Smooth muscle cell of the umbilical artery (primary cell): ENCODE results near the gene NR2C2. TPM values are rescaled to one million over a fixed set of nuclear protein-coding genes. Genes with fewer than 3 reads are reported as not detected.

Source experiments
- total RNA-seq: library from RNA; depleted of rRNA; stranded (reverse); fragments of >200 nt; gene quantifications from 2 replicates; pipeline ENCODE4 v1.2.3, GENCODE V29; 2014

NR2C2 gene
- 22.9 and 30.6 TPM in 2 replicates for total RNA-seq

DNA sequence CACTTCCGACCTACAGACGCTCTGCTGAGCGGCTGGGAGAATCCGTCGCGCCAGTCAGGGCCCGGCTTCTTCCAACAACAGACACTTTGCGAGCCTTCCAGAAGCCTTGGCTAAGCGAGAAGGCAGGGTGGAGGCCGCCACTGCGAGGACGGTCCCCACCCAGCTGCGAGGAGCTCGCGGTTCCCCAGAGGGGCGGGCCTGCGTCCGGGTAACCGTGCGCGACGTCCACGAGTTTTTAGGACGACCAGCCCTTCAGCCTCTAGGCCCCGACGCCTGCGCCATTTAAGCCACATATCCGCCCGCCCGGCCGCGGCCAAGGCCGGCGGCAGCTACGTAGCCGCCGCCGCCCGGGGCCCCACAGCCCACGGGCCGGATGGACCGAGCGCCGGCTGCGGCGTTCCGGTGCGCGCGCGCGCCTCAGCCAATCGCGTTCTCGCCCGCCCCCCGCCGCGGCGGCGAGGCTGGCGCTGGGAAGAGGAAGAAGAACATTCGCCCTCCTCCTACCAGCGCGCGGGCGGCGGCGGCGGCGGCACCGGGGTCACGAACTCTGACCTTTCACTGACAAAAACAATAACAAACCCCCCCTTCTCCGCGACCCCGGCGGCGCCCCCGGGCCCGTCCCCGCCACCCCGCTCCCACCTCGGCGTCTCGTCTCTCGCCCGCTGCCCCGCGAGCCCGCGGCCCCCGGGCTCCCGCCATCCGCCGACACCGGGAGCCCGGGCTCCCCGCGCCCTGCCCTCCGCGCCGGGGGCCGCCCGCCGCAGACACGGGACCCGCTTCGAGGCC lies at the start of gene NR2C2:
NR2C2 (plus strand) TSS at position 484 of the 786 bp plus-strand sequence. CDS start 56,332 bp downstream, outside the sequence.

DNA sequence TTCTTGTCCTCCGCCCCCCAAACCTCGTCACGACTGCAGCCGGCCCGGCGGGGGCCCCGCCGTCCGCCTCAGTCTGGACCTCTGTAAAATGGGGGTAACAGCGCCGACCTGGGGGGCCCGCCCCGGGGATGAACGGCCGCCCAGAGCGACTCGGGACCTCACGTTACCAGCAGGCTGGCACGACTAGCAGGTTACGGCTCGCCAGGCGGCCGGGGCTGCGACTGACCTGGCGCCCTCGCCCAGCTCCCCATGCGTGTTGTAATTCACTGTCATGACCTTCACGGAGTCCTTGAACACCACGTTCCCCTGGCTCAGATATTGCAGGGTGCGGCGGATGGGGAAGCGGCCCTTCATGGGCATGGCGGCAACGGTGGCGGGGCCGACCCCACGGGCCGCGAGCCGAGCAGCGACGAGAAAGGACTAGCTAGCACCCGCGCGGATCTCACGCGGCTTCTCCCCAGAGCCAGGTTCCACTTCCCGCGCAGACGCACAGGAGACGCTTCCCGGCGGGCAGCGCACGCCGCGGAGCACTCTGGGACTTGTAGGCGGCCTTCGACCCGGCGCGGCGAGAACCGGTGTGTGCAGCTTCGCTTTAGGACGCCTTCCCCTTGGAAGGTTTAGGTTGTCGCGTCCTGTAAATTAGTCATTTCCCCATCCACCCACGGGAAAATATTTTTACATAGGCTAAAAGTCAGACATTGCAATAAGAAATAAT lies 117.6 kb downstream of the NR2C2 start, which contains the start of gene MRPS25:
MRPS25 (minus strand) TSS at position 481 of the 715 bp plus-strand sequence; CDS start at position 360, 121 bp downstream.

Other genes with a start within 250 kb of the NR2C2 start
- gene FGD5, start 128.6 kb upstream of the NR2C2 start, total RNA-seq = 0.23 and 0.59 TPM in 2 replicates
- 16.6 and 21.1 TPM in 2 replicates for gene MRPS25, start 117.7 kb downstream of the NR2C2 start, total RNA-seq
- 24.1 and 28.2 TPM in 2 replicates for gene RBSN, start 151.6 kb downstream of the NR2C2 start, total RNA-seq